Activated T-cell treated with anti-CD3 and anti-CD28 coated beads, Interleukin-2, amount 50 U/mL, for 24 hours (primary cell): ENCODE data around the gene RYR3.

ENCODE experiments used
- DNase-seq: peaks from one replicate; pipeline ENCODE4 v3.0.0-alpha.2; 2020
- H3K27ac Mint-ChIP-seq: 2 replicates; pipeline ENCODE4 v1.8.0; 2020; ENCODE audit warnings: mild to moderate bottlenecking, mixed read lengths
- H3K27me3 Mint-ChIP-seq: 2 replicates; pipeline ENCODE4 v1.8.0; 2020; ENCODE audit warnings: mixed read lengths
- H3K36me3 Mint-ChIP-seq: 2 replicates; pipeline ENCODE4 v1.8.0; 2020; ENCODE audit warnings: low read depth, mixed read lengths
- H3K4me1 Mint-ChIP-seq: 2 replicates; pipeline ENCODE4 v1.8.0; 2020; ENCODE audit warnings: low read depth, mixed read lengths
- H3K4me3 Mint-ChIP-seq: 2 replicates; pipeline ENCODE4 v1.8.0; 2020; ENCODE audit warnings: mild to moderate bottlenecking, moderate library complexity, mixed read lengths
- H3K9me3 Mint-ChIP-seq: 2 replicates; pipeline ENCODE4 v1.8.0; 2020; ENCODE audit warnings: mixed read lengths

Gene RYR3

DNA sequence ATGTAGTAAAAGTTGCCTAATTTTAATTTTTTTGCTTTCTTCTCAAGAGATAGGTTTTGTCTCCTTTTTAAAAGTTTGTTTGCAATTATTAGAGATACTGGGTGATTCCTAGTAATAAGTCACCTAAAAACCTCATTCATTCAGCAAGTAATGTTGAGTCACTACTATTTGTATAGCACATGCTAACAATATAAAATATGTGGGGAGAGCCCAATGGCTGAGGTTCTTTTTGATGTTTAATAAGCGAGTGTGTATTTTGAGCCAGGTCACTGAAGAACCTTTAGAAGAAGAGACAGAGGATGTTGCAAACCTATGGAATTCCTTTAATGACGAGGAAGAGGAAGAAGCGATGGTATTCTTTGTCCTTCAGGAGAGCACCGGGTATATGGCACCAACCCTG, 533.8 kb downstream of the RYR3 start:
- Mint-ChIP-seq H3K27me3 (peaks cover 7% of the 10 kb centered on the region), H3K9me3 (no peaks in the 10 kb centered on the region), H3K4me1 (no peaks in the 10 kb centered on the region), H3K36me3 (no peaks in the 10 kb centered on the region), H3K4me3 (no peak overlapping the region), H3K27ac (no peak overlapping the region)
- no peak for DNase-seq

DNA sequence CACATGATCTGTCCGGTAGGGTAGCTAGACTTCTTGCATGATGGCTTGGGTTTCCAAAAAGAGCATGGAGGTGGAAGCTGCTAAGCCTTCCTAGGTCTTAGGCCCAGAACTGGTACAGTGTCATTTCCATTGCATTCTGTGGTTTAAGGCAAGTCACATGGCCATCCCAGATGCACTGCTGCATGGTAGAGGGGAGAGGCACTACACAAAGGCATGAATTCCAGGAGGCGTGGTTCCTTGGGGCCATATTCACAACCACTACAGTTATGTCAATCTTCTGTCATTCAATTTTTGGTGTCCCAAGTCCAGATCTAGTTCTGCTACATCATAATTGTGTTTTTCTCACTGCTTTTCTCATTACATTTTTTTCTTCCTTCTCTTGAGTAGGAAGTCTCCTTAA, 535.4 kb downstream of the RYR3 start:
- Mint-ChIP-seq H3K4me3 (no peak overlapping the region), H3K4me1 (no peaks in the 10 kb centered on the region), H3K36me3 (no peaks in the 10 kb centered on the region), H3K9me3 (no peaks in the 10 kb centered on the region), H3K27ac (no peak overlapping the region), H3K27me3 (peaks cover 5% of the 10 kb centered on the region)
- no peak for DNase-seq

GRCh38 chr15:33846862-33847261, 536.1 kb downstream of the RYR3 start:
- Mint-ChIP-seq H3K36me3 (no peaks in the 10 kb centered on the region), H3K4me3 (no peak overlapping the region), H3K4me1 (no peaks in the 10 kb centered on the region), H3K9me3 (no peaks in the 10 kb centered on the region), H3K27me3 (peaks cover 5% of the 10 kb centered on the region), H3K27ac (no peak overlapping the region)
- no peak for DNase-seq

DNA sequence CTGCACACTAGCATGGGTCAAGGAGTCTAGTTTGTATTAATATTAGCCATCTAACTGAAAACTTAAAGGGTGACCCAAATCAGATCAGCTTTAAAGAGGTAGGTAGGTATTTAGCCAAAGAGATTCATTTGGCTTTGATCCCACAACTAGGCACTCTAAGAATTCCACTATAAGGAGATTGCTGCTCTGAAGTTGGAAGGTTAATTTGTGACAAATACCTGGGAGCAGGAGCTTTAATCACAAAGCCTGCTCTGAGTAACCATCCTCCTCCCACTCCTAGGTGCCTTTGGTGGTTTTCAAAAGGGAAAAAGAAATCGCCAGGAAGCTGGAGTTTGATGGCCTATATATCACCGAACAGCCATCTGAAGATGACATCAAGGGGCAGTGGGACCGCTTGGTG, 537.2 kb downstream of the RYR3 start:
- Mint-ChIP-seq H3K4me1 (no peaks in the 10 kb centered on the region), H3K9me3 (no peaks in the 10 kb centered on the region), H3K4me3 (no peak overlapping the region), H3K27me3 (no peaks in the 10 kb centered on the region), H3K36me3 (no peaks in the 10 kb centered on the region), H3K27ac (no peak overlapping the region)
- no peak for DNase-seq

- Mint-ChIP-seq H3K9me3 (no peaks in the 10 kb centered on the region), H3K4me3 (no peak overlapping the region), H3K27ac (no peak overlapping the region), H3K36me3 (no peaks in the 10 kb centered on the region), H3K27me3 (no peaks in the 10 kb centered on the region), H3K4me1 (no peaks in the 10 kb centered on the region)
- no peak for DNase-seq
Observed at GRCh38 chr15:33851079-33851478, 540.3 kb downstream of the RYR3 start.

- no peaks in the 10 kb centered on the region for H3K27me3 Mint-ChIP-seq
- H3K4me1 Mint-ChIP-seq: no peaks in the 10 kb centered on the region
- no peak overlapping the region for H3K4me3 Mint-ChIP-seq
- no peaks in the 10 kb centered on the region for H3K9me3 Mint-ChIP-seq
- H3K36me3 Mint-ChIP-seq: no peaks in the 10 kb centered on the region
- no peak for DNase-seq
- H3K27ac Mint-ChIP-seq: no peak overlapping the region
Observed at GRCh38 chr15:33852094-33852493, 541.3 kb downstream of the RYR3 start.

DNA sequence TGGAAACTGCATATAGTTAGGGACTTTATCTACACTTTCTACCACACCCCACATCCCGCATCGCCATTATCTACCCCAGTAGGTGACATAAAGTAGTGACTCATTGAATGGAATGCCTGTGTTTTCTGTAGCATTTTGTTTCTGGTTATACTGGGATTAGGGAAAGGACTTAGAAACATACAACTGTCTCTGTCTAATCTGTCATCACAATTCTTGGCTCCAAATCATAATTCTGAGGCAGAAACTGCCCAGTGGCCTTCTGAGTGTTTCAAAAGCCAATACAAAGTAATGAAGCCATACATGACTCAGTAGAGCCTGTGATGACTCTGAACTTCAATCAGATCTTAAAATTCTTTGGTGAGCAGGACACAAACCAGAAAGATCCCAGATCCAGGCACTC, 541.8 kb downstream of the RYR3 start:
- Mint-ChIP-seq H3K27ac (no peak overlapping the region), H3K36me3 (no peaks in the 10 kb centered on the region), H3K4me1 (no peaks in the 10 kb centered on the region), H3K9me3 (no peaks in the 10 kb centered on the region), H3K4me3 (no peak overlapping the region), H3K27me3 (no peaks in the 10 kb centered on the region)
- DNase-seq: no peak

GRCh38 chr15:33857726-33858125, 547.0 kb downstream of the RYR3 start:
- DNase-seq: no peak
- no peak overlapping the region for H3K4me3 Mint-ChIP-seq
- no peaks in the 10 kb centered on the region for H3K9me3 Mint-ChIP-seq
- H3K27ac Mint-ChIP-seq: no peak overlapping the region
- H3K4me1 Mint-ChIP-seq: no peaks in the 10 kb centered on the region
- H3K36me3 Mint-ChIP-seq: peaks cover 4% of the 10 kb centered on the region
- H3K27me3 Mint-ChIP-seq: no peaks in the 10 kb centered on the region

- Mint-ChIP-seq H3K27me3 (no peaks in the 10 kb centered on the region), H3K4me3 (no peak overlapping the region), H3K4me1 (no peaks in the 10 kb centered on the region), H3K9me3 (no peaks in the 10 kb centered on the region), H3K27ac (no peak overlapping the region), H3K36me3 (peaks cover 11% of the 10 kb centered on the region)
- no peak for DNase-seq
Observed at GRCh38 chr15:33858836-33859235, 548.1 kb downstream of the RYR3 start.

GRCh38 chr15:33859992-33860545, 549.3 kb downstream of the RYR3 start:
- DNase-seq: no peak
- Mint-ChIP-seq H3K9me3 (no peaks in the 10 kb centered on the region), H3K4me3 (no peak overlapping the region), H3K36me3 (peaks cover 23% of the 10 kb centered on the region), H3K4me1 (peaks cover 5% of the 10 kb centered on the region), H3K27me3 (no peaks in the 10 kb centered on the region), H3K27ac (no peak overlapping the region)

DNA sequence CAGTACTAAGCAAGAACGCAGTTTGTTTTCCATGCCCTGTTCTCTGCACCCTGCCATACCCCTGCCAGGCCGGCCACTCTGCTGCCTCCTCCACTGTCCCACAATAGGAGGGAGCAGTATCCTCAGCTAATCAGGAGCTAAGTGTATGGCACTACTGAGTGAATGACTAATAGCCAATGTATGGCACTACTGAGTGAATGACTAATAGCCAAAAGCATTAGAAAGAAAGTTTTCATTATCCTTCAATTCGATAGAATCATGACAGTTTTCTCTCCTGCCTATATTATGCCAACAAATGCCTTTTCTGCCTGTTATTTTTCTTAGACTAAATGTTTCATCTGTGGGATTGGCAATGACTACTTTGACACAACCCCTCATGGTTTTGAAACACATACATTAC, 550.0 kb downstream of the RYR3 start:
- H3K4me3 Mint-ChIP-seq: no peak overlapping the region
- DNase-seq: no peak
- H3K9me3 Mint-ChIP-seq: no peaks in the 10 kb centered on the region
- H3K4me1 Mint-ChIP-seq: peaks cover 5% of the 10 kb centered on the region
- H3K36me3 Mint-ChIP-seq: peaks cover 30% of the 10 kb centered on the region
- H3K27me3 Mint-ChIP-seq: no peaks in the 10 kb centered on the region
- H3K27ac Mint-ChIP-seq: no peak overlapping the region

DNA sequence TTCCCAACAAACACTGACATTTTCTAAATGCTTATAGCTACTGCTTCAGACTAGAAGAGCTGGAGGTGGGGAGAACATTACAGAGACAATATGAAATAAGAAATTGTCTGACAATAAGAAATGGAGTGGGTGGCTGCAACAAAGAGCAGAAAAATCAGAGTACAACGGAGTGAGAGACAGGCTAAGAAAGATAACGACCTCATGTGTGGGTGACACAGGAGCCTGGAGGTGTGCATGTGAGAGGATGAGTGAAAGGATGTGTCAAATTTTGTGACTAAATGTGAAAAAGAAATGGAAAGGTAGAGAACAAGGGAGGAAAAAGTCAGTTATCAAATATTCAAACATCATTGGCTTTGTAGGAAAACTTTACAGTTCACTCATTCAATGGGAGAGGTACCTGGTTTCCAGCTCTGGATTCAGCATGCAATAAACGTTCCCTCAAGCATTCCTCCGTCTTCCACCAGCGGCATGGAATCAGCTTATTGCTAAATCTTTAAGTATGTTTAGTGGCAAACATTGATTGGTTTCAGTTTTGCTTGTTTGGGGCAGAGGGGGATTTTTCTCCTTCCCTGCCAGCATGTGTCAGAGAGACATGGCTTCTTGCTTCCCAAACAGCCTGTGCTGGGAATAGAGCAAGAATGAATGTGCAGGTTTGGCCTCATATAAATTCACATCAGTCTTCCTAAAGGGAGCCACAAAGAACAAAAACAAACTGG, 553.8 kb downstream of the RYR3 start:
- Mint-ChIP-seq H3K4me3 (no peak overlapping the region), H3K36me3 (peaks cover 47% of the 10 kb centered on the region), H3K4me1 (peaks cover 5% of the 10 kb centered on the region), H3K27me3 (no peaks in the 10 kb centered on the region), H3K27ac (no peak overlapping the region), H3K9me3 (no peaks in the 10 kb centered on the region)
- no peak for DNase-seq

GRCh38 chr15:33865416-33865815, 554.6 kb downstream of the RYR3 start:
- Mint-ChIP-seq H3K36me3 (peaks cover 45% of the 10 kb centered on the region), H3K4me1 (peaks cover 5% of the 10 kb centered on the region), H3K27ac (no peak overlapping the region), H3K9me3 (no peaks in the 10 kb centered on the region), H3K4me3 (no peak overlapping the region), H3K27me3 (no peaks in the 10 kb centered on the region)
- DNase-seq: no peak

DNA sequence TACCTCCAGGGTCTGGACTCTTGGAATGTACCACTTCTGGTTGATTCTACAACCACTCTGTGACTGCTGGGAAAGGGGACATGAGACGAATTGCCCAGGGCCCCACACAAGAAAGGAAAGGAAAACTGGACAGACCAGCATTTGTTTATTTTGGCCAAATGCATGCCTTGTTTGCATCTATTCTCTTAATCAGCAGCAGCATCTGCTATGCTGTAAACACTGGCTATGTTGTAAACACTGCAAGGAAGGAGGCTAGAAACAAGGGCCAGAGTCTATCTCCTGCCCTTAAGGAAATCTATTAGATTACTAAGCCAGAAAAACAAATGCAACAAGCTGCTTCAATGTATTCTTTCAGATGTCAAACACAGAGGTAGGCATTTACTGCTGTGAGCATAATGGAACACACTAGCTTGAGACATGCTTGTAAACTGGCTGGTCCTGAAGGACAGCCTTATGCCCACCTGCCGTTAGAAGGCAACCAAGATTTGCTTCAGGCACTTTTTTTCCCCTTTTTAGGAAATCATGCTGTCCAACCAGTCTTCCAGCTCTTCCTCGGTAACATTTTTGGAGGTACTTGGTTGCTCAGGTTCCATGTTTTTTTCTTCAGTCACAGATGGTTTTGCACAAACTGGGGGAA, 555.5 kb downstream of the RYR3 start:
- no peak for DNase-seq
- H3K27me3 Mint-ChIP-seq: no peaks in the 10 kb centered on the region
- no peak overlapping the region for H3K27ac Mint-ChIP-seq
- no peaks in the 10 kb centered on the region for H3K9me3 Mint-ChIP-seq
- peaks cover 45% of the 10 kb centered on the region for H3K36me3 Mint-ChIP-seq
- peaks cover 5% of the 10 kb centered on the region for H3K4me1 Mint-ChIP-seq
- no peak overlapping the region for H3K4me3 Mint-ChIP-seq

- no peaks in the 10 kb centered on the region for H3K4me1 Mint-ChIP-seq
- H3K9me3 Mint-ChIP-seq: no peaks in the 10 kb centered on the region
- H3K27me3 Mint-ChIP-seq: no peaks in the 10 kb centered on the region
- H3K36me3 Mint-ChIP-seq: peaks cover 16% of the 10 kb centered on the region
- no peak overlapping the region for H3K4me3 Mint-ChIP-seq
- no peak overlapping the region for H3K27ac Mint-ChIP-seq
- DNase-seq: no peak
Observed at GRCh38 chr15:33871980-33872379, 561.2 kb downstream of the RYR3 start.
